Mesothelial cell of epicardium (in vitro differentiated cells): ENCODE data around the gene TTPAL. TPM values are rescaled to one million over a fixed set of nuclear protein-coding genes. Genes with fewer than 3 reads are reported as not detected.
A peak's percentile ranks its signal among the peaks of the same experiment; 100 is the strongest.

Source experiments
- DNase-seq, 2 experiments: peaks; one replicate each; pipeline ENCODE4 v3.0.0; 2021; ENCODE audit warnings: low spot score in 2 of 2; ENCODE audit not compliant: unreplicated experiment in 2 of 2
- H3K27ac Mint-ChIP-seq: 2 replicates; pipeline ENCODE4 v1.8.0; 2021; ENCODE audit warnings: mixed read lengths
- H3K27me3 Mint-ChIP-seq: 2 replicates; pipeline ENCODE4 v1.8.0; 2021; ENCODE audit warnings: low read depth, mixed read lengths
- H3K36me3 Mint-ChIP-seq: 2 replicates; pipeline ENCODE4 v1.8.0; 2021; ENCODE audit warnings: mixed read lengths
- H3K4me1 Mint-ChIP-seq: 2 replicates; pipeline ENCODE4 v1.8.0; 2021; ENCODE audit warnings: mixed read lengths
- H3K4me3 Mint-ChIP-seq: 2 replicates; pipeline ENCODE4 v1.8.0; 2021; ENCODE audit warnings: mild to moderate bottlenecking, moderate library complexity, mixed read lengths
- H3K9me3 Mint-ChIP-seq: 2 replicates; pipeline ENCODE4 v1.8.0; 2021; ENCODE audit warnings: mixed read lengths
- CTCF ChIP-seq: fragments of 200-600 bp; sonication (generic); IDR thresholded peaks from one replicate; pipeline ENCODE4 v1.5.0; 2021; ENCODE audit warnings: antibody characterized with exemption; ENCODE audit not compliant: unreplicated experiment
- total RNA-seq: library from RNA; stranded (reverse); gene quantifications from 3 replicates; pipeline ENCODE4 v1.2.1, GENCODE V29; 2021

Gene TTPAL
- total RNA-seq, 1 donor from 2014 or later = 22.5 TPM

- peaks cover 11% of the 10 kb centered on the region for H3K36me3 Mint-ChIP-seq
- no peak for TF ChIP-seq CTCF
- H3K27me3 Mint-ChIP-seq = no peaks in the 10 kb centered on the region
- no peak overlapping the region for H3K27ac Mint-ChIP-seq
- peak overlapping the region; percentile 45 for H3K4me3 Mint-ChIP-seq
- peaks cover 18% of the 10 kb centered on the region for H3K4me1 Mint-ChIP-seq
- no peaks in the 10 kb centered on the region for H3K9me3 Mint-ChIP-seq
- DNase-seq = no peak
Observed at GRCh38 chr20:44477151-44477550, 1.5 kb downstream of the TTPAL start.

GRCh38 chr20:44478206-44478605 lies 2.5 kb downstream of the TTPAL start:
- TF ChIP-seq CTCF = no peak
- H3K4me1 Mint-ChIP-seq = peaks cover 18% of the 10 kb centered on the region
- H3K27me3 Mint-ChIP-seq = no peaks in the 10 kb centered on the region
- H3K9me3 Mint-ChIP-seq = no peaks in the 10 kb centered on the region
- H3K27ac Mint-ChIP-seq = no peak overlapping the region
- peaks cover 15% of the 10 kb centered on the region for H3K36me3 Mint-ChIP-seq
- DNase-seq = no peak
- no peak overlapping the region for H3K4me3 Mint-ChIP-seq

- no peak for TF ChIP-seq CTCF
- DNase-seq = no peak
- Mint-ChIP-seq H3K9me3 (no peaks in the 10 kb centered on the region), H3K4me1 (peaks cover 18% of the 10 kb centered on the region), H3K4me3 (no peak overlapping the region), H3K27ac (no peak overlapping the region), H3K27me3 (no peaks in the 10 kb centered on the region), H3K36me3 (peaks cover 17% of the 10 kb centered on the region)
Observed at GRCh38 chr20:44479643-44480042, 4.0 kb downstream of the TTPAL start.

- Mint-ChIP-seq H3K27ac (no peak overlapping the region), H3K4me3 (no peak overlapping the region), H3K27me3 (no peaks in the 10 kb centered on the region), H3K9me3 (no peaks in the 10 kb centered on the region), H3K4me1 (peaks cover 16% of the 10 kb centered on the region), H3K36me3 (peaks cover 19% of the 10 kb centered on the region)
- DNase-seq = no peak
- TF ChIP-seq CTCF = no peak
Observed at GRCh38 chr20:44480097-44480496, 4.4 kb downstream of the TTPAL start.

GRCh38 chr20:44481719-44482416 lies 6.2 kb downstream of the TTPAL start:
- no peak overlapping the region for H3K4me3 Mint-ChIP-seq
- H3K27me3 Mint-ChIP-seq = no peaks in the 10 kb centered on the region
- peaks cover 4% of the 10 kb centered on the region for H3K4me1 Mint-ChIP-seq
- H3K27ac Mint-ChIP-seq = no peak overlapping the region
- H3K36me3 Mint-ChIP-seq = peaks cover 24% of the 10 kb centered on the region
- TF ChIP-seq CTCF = no peak
- no peaks in the 10 kb centered on the region for H3K9me3 Mint-ChIP-seq
- DNase-seq = no peak

GRCh38 chr20:44483112-44483511 lies 7.4 kb downstream of the TTPAL start:
- Mint-ChIP-seq H3K27ac (no peak overlapping the region), H3K4me3 (no peak overlapping the region), H3K27me3 (no peaks in the 10 kb centered on the region), H3K9me3 (no peaks in the 10 kb centered on the region), H3K4me1 (no peaks in the 10 kb centered on the region), H3K36me3 (peaks cover 24% of the 10 kb centered on the region)
- no peak for TF ChIP-seq CTCF
- no peak for DNase-seq
